GM13976 (cell line): Measurements from ENCODE around the gene PLXNA2.

Source experiments
- DNase-seq: peaks from one replicate; pipeline ENCODE4 v3.0.0; 2012; ENCODE audit warnings: low spot score
- in situ Hi-C: fragments of 300-500 bp; cut with MboI; formaldehyde crosslinking; loops from one replicate; pipeline ENCODE4 v1.12.0; 2022; ENCODE audit warnings: low sequenced_read_pairs, mixed read lengths, inconsistent platforms; ENCODE audit not compliant: unreplicated experiment
- TF ChIP-seq, protein P1 (sequence below): IDR thresholded peaks from 2 replicates; pipeline ENCODE4 v1.5.1; 2012; ENCODE audit warnings: borderline replicate concordance, mild to moderate bottlenecking; ENCODE audit not compliant: insufficient read depth; ENCODE audit errors: extremely low read depth, missing control alignments, control extremely low read depth

Gene PLXNA2

DNA sequence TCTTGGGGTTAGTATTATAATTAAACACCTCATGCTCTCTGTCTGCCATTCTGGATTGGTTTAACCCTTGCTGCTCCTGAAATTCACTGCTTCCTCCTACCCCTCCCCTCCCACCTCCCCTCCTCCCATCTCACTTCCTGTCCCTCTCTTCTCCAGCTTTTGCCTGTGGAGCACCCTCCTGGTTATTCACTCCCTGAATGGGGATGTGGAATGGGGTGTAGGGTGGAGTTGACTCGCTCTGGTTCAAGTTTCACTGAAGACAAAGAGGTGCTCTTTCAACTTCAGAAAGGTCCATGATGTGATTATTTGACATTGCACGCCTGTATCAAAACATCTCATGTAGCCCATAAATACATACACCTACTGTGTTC, 160.5 kb downstream of the PLXNA2 start:
- TF ChIP-seq, protein P1, sequence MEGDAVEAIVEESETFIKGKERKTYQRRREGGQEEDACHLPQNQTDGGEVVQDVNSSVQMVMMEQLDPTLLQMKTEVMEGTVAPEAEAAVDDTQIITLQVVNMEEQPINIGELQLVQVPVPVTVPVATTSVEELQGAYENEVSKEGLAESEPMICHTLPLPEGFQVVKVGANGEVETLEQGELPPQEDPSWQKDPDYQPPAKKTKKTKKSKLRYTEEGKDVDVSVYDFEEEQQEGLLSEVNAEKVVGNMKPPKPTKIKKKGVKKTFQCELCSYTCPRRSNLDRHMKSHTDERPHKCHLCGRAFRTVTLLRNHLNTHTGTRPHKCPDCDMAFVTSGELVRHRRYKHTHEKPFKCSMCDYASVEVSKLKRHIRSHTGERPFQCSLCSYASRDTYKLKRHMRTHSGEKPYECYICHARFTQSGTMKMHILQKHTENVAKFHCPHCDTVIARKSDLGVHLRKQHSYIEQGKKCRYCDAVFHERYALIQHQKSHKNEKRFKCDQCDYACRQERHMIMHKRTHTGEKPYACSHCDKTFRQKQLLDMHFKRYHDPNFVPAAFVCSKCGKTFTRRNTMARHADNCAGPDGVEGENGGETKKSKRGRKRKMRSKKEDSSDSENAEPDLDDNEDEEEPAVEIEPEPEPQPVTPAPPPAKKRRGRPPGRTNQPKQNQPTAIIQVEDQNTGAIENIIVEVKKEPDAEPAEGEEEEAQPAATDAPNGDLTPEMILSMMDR, result no peak
- DNase-seq, result no peak
- in situ Hi-C loops, result no loop called here

DNA sequence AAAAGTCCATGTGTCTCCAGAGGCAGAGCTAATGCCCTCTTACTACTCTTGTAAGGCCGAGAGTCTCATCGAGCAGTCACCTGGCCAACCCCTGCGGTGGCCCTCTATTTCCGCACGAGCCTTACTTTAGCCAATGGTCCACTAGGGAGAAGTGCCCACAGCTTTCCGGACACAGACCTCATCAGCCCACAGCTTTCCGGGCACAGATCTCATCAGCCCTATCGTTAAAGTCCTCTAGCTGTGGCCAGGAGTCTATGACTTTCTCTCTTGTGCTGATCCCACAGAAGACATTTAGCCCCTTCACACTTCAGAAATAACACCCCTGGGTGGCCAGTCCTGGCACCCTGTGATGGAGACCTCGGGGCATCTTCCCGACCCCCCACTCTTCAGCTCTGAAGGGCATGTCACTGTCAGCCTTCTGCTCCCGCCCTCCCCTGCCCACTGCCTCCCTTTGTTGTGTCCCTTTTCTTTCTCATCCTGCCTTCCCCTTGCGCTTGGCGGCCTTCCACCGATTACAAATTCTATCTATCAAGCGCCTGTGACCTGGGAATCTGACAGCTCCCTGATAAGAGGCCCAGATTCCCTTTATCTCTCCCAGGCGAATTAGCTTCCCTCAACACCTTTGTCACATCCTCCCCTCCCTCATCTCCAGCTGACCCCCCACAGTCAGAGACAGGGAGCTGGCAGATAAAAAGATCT, 161.0 kb downstream of the PLXNA2 start:
- TF ChIP-seq, protein P1, result no peak
- DNase-seq, result no peak
- in situ Hi-C loops, result no loop called here

GRCh38 chr1:208081972-208082371, 162.2 kb downstream of the PLXNA2 start:
- in situ Hi-C loops, result no loop called here
- no peak for DNase-seq
- TF ChIP-seq, protein P1, result no peak

GRCh38 chr1:208080396-208081286, 163.5 kb downstream of the PLXNA2 start:
- in situ Hi-C loops, result no loop called here
- no peak for DNase-seq

DNA sequence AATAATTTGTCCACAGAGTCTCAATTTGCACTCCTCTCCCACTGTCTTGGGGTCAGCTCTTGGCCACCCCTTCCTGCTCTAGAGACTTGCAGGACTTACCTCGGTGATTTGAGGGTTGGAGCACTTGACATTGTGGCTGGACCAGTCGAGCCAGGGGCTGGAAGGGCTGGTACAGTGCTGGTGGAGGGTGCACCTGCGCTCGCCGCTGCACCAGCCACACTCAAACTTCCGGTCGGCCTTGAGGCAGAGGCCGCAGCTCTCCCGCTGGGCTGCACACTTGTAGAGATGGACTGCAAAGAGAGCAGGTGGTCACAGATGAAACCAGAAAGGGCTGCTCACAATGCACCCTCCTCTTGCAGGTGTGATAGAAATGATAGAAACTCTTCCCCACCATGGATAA, 165.0 kb downstream of the PLXNA2 start:
- DNase-seq, result no peak
- in situ Hi-C loops, result no loop called here
- TF ChIP-seq, protein P1, result no peak

More at GRCh38 chr1:208080396-208081286, 163.5 kb downstream of the PLXNA2 start:
- TF ChIP-seq, protein P1, result no peak

GRCh38 chr1:208078752-208079151, 165.4 kb downstream of the PLXNA2 start:
- in situ Hi-C loops, result no loop called here
- no peak for DNase-seq
- TF ChIP-seq, protein P1, result no peak
